Keratinocyte (primary cell): ENCODE results near the gene CDX1. TPM values are rescaled to one million over a fixed set of nuclear protein-coding genes. Genes with fewer than 3 reads are reported as not detected.

ENCODE experiments used
- DNase-seq: peaks from one replicate; pipeline ENCODE4 v3.0.0-alpha.2; 2011; ENCODE audit warnings: low read depth, missing footprints, low spot score
- FAIRE-seq: peaks from 2 replicates; lab custom pipeline; 2011; peaks lifted over from hg19 to GRCh38; lab: Jason Lieb, UNC
- H2AFZ ChIP-seq: 2 replicates; pipeline ENCODE4 v1.6.0; 2012; ENCODE audit warnings: low read length, control low read depth, inconsistent platforms; ENCODE audit not compliant: control insufficient read depth
- H3K27ac ChIP-seq: 2 replicates; pipeline ENCODE4 v1.5.1; 2011; ENCODE audit warnings: low read length; ENCODE audit not compliant: control insufficient read depth, insufficient read depth
- H3K27me3 ChIP-seq: 3 replicates; pipeline ENCODE4 v1.6.0; 2011; ENCODE audit warnings: low read length; ENCODE audit not compliant: control insufficient read depth, insufficient read depth; ENCODE audit errors: extremely low read depth
- H3K36me3 ChIP-seq, 2 experiments: 2 replicates in 1 of 2; 3 replicates in 1 of 2; pipeline ENCODE4 v1.5.1; 2011; ENCODE audit warnings: low read length in 2 of 2, mild to moderate bottlenecking in 1 of 2; ENCODE audit not compliant: control insufficient read depth in 2 of 2, insufficient read depth in 2 of 2; ENCODE audit errors: extremely low read depth in 1 of 2
- H3K4me1 ChIP-seq: 3 replicates; pipeline ENCODE4 v1.5.1; 2011; ENCODE audit warnings: low read length; ENCODE audit not compliant: control insufficient read depth, insufficient read depth; ENCODE audit errors: extremely low read depth
- H3K4me2 ChIP-seq: 3 replicates; pipeline ENCODE4 v1.6.0; 2011; ENCODE audit warnings: low read depth, low read length; ENCODE audit not compliant: control insufficient read depth, insufficient read depth; ENCODE audit errors: extremely low read depth
- H3K4me3 ChIP-seq, 3 experiments: fragments of 200-600 bp in 1 of 3; sonication (generic) in 1 of 3; 2 replicates in 2 of 3; 3 replicates in 1 of 3; pipeline ENCODE4 v1.5.1; 2011 to 2016; ENCODE audit warnings: low read length in 3 of 3, mild to moderate bottlenecking in 3 of 3, control low read depth in 2 of 3, inconsistent platforms in 1 of 3, low read depth in 1 of 3, mixed read lengths in 1 of 3, mixed run types in 1 of 3, moderate library complexity in 1 of 3; ENCODE audit not compliant: control insufficient read depth in 2 of 3, insufficient read depth in 2 of 3; ENCODE audit errors: extremely low read depth in 1 of 3
- H3K79me2 ChIP-seq: 2 replicates; pipeline ENCODE4 v1.6.0; 2012; ENCODE audit warnings: low read length; ENCODE audit not compliant: control insufficient read depth, insufficient read depth
- H3K9ac ChIP-seq: 3 replicates; pipeline ENCODE4 v1.6.0; 2011; ENCODE audit warnings: low read length; ENCODE audit not compliant: control insufficient read depth, insufficient read depth; ENCODE audit errors: extremely low read depth
- H3K9me1 ChIP-seq: 3 replicates; pipeline ENCODE4 v1.6.0; 2011; ENCODE audit warnings: low read length; ENCODE audit not compliant: control insufficient read depth, insufficient read depth; ENCODE audit errors: extremely low read depth
- H3K9me3 ChIP-seq: 2 replicates; pipeline ENCODE4 v1.5.1; 2012; ENCODE audit warnings: low read depth, low read length; ENCODE audit not compliant: control insufficient read depth
- H4K20me1 ChIP-seq: 3 replicates; pipeline ENCODE4 v1.6.0; 2011; ENCODE audit warnings: low read length; ENCODE audit not compliant: control insufficient read depth, insufficient read depth; ENCODE audit errors: extremely low read depth
- EZH2 ChIP-seq: IDR thresholded peaks from one replicate; pipeline ENCODE4 v1.6.1; 2012; ENCODE audit warnings: inconsistent platforms, mild to moderate bottlenecking, low read length, moderate library complexity
- dilution Hi-C: fragments of 300-500 bp; cut with MboI; formaldehyde crosslinking; loops from one replicate; pipeline ENCODE4 v1.7.0; 2020; ENCODE audit warnings: low sequenced_read_pairs; ENCODE audit not compliant: extremely low pct_ligation_motif_present
- polyA minus RNA-seq, 3 experiments: library from RNA; depleted of rRNA, polyadenylated mRNA; stranded (reverse); fragments of >200 nt; gene quantifications; 1 replicate in 1 of 3; 2 replicates in 1 of 3; 3 replicates in 1 of 3; pipeline ENCODE4 v1.2.3, GENCODE V29; 2011
- polyA plus RNA-seq, 5 experiments: library from polyadenylated mRNA; depleted of rRNA in 3 of 5; stranded (reverse) in 3 of 5; stranded (forward) in 1 of 5; unstranded in 1 of 5; fragments of >200 nt; gene quantifications; 1 replicate in 1 of 5; 2 replicates in 3 of 5; 3 replicates in 1 of 5; pipeline versions ENCODE4 v1.2.1 to v1.2.3, GENCODE V29; 2011 to 2012; ENCODE audit warnings: missing spikeins in 2 of 5, low read depth in 1 of 5, low replicate concordance in 1 of 5
- TF ChIP-seq, protein P1 (sequence below), 3 experiments: IDR thresholded peaks in 1 of 3; conservative IDR thresholded peaks in 1 of 3; optimal IDR thresholded peaks in 1 of 3; 2 replicates in 2 of 3; 3 replicates in 1 of 3; pipeline versions ENCODE3 to v1.5.1; 2011; ENCODE audit warnings: low read length in 3 of 3, mild to moderate bottlenecking in 3 of 3, moderate library complexity in 2 of 3, control low read depth in 1 of 3, inconsistent platforms in 1 of 3; ENCODE audit not compliant: insufficient read depth in 2 of 3; ENCODE audit errors: extremely low read depth in 1 of 3

The CDX1 gene
- polyA plus RNA-seq (not detected in 3 replicates), polyA minus RNA-seq (not detected in 3 replicates)
- not detected for polyA plus RNA-seq (2011; ENCODE audit: low read depth)
- polyA plus RNA-seq (2011; cell fraction: cytosol; rRNA removed): not detected in 2 replicates
- polyA plus RNA-seq (2011; cell fraction: nucleus; rRNA removed): not detected in 2 replicates
- not detected in 2 replicates for polyA plus RNA-seq (2012; ENCODE audit: low replicate concordance)
- polyA minus RNA-seq (2011; cell fraction: cytosol; rRNA and poly(A)+ RNA removed): not detected
- not detected in 2 replicates for polyA minus RNA-seq (2011; cell fraction: nucleus; rRNA and poly(A)+ RNA removed)

DNA sequence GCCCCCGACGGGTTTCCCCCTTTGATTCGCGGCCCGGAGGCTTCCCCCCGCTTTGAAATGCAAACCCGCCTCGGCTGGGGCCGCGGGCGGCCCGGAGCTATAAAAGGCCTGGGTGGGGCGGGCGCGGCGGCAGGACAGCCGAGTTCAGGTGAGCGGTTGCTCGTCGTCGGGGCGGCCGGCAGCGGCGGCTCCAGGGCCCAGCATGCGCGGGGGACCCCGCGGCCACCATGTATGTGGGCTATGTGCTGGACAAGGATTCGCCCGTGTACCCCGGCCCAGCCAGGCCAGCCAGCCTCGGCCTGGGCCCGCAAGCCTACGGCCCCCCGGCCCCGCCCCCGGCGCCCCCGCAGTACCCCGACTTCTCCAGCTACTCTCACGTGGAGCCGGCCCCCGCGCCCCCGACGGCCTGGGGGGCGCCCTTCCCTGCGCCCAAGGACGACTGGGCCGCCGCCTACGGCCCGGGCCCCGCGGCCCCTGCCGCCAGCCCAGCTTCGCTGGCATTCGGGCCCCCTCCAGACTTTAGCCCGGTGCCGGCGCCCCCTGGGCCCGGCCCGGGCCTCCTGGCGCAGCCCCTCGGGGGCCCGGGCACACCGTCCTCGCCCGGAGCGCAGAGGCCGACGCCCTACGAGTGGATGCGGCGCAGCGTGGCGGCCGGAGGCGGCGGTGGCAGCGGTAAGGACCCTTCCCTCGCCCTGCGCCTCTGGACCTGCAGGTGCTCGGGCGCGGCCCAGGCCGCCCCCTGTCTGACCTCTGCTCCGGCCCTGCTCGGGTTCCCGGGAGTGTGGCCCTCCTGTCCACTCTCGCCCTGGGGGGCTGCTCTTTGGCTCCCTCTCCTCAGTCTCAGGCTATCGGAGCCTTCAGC, at the start of gene CDX1:
Gene CDX1 (plus strand): TSS at position 129 of the 862 bp plus-strand sequence. CDS start 99 bp downstream, at position 228.
- no peaks in the 10 kb centered on the region for H3K36me3 ChIP-seq
- no peak within 1 kb of the TSS for H3K27ac ChIP-seq
- no peaks in the 10 kb centered on the region for H3K79me2 ChIP-seq
- no peak within 1 kb of the TSS for H2AFZ ChIP-seq
- DNase-seq: no peak
- no peak within 1 kb of the TSS for H3K4me3 ChIP-seq
- H4K20me1 ChIP-seq: no peaks in the 10 kb centered on the region
- H3K4me1 ChIP-seq: no peaks in the 10 kb centered on the region
- H3K9ac ChIP-seq: no peak within 1 kb of the TSS
- no peak for FAIRE-seq
- H3K4me2 ChIP-seq: no peak within 1 kb of the TSS
- no peaks in the 10 kb centered on the region for H3K9me3 ChIP-seq
- dilution Hi-C loops: no loop called here
- peak; percentile 94 for TF ChIP-seq EZH2
- TF ChIP-seq, protein P1, sequence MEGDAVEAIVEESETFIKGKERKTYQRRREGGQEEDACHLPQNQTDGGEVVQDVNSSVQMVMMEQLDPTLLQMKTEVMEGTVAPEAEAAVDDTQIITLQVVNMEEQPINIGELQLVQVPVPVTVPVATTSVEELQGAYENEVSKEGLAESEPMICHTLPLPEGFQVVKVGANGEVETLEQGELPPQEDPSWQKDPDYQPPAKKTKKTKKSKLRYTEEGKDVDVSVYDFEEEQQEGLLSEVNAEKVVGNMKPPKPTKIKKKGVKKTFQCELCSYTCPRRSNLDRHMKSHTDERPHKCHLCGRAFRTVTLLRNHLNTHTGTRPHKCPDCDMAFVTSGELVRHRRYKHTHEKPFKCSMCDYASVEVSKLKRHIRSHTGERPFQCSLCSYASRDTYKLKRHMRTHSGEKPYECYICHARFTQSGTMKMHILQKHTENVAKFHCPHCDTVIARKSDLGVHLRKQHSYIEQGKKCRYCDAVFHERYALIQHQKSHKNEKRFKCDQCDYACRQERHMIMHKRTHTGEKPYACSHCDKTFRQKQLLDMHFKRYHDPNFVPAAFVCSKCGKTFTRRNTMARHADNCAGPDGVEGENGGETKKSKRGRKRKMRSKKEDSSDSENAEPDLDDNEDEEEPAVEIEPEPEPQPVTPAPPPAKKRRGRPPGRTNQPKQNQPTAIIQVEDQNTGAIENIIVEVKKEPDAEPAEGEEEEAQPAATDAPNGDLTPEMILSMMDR (optimal IDR thresholded peaks at IDR 0.05 in 1 of 3, IDR thresholded peaks at IDR 0.05 in 1 of 3, conservative IDR thresholded peaks at IDR 0.05 in 1 of 3; ENCODE audit: extremely low read depth in 1 of 3, insufficient read depth in 2 of 3, low read length in 3 of 3): no peak
- H3K27me3 ChIP-seq: peaks cover 52% of the 10 kb centered on the region
- peaks cover 2% of the 10 kb centered on the region for H3K9me1 ChIP-seq

- FAIRE-seq (no peak), DNase-seq (no peak)
- H3K27me3 ChIP-seq: peaks cover 4% of the 10 kb centered on the region
- no peak overlapping the region for H3K27ac ChIP-seq
- no peak overlapping the region for H3K9ac ChIP-seq
- peaks cover 5% of the 10 kb centered on the region for H3K4me1 ChIP-seq
- H2AFZ ChIP-seq: no peak overlapping the region
- TF ChIP-seq EZH2: no peak
- TF ChIP-seq, protein P1 (optimal IDR thresholded peaks at IDR 0.05 in 1 of 3, IDR thresholded peaks at IDR 0.05 in 1 of 3, conservative IDR thresholded peaks at IDR 0.05 in 1 of 3; ENCODE audit: extremely low read depth in 1 of 3, insufficient read depth in 2 of 3, low read length in 3 of 3): no peak
- H3K36me3 ChIP-seq: no peaks in the 10 kb centered on the region
- no peaks in the 10 kb centered on the region for H3K9me3 ChIP-seq
- no peaks in the 10 kb centered on the region for H3K9me1 ChIP-seq
- no peak overlapping the region for H3K4me3 ChIP-seq
- no peak overlapping the region for H3K4me2 ChIP-seq
- dilution Hi-C loops: no loop called here
- H3K79me2 ChIP-seq: no peaks in the 10 kb centered on the region
- no peaks in the 10 kb centered on the region for H4K20me1 ChIP-seq
Observed at GRCh38 chr5:150117945-150118560, 48.5 kb upstream of the CDX1 start.
